ENCODE results near the gene MALL. TPM values are rescaled to one million over a fixed set of nuclear protein-coding genes. Genes with fewer than 3 reads are reported as not detected.
"Not testable (repeated sequence)": the region's sequence is repeated elsewhere in the genome, so short reads cannot be mapped to it uniquely, and the experiment has no call there.

Gene MALL
- total and polyA plus RNA-seq, 9 of the 15 experiments (the other 6 are each of a cell fraction or from before 2014, with no cell fraction given), result 0.24 TPM; not detected in 8

- TF ChIP-seq, protein P1, sequence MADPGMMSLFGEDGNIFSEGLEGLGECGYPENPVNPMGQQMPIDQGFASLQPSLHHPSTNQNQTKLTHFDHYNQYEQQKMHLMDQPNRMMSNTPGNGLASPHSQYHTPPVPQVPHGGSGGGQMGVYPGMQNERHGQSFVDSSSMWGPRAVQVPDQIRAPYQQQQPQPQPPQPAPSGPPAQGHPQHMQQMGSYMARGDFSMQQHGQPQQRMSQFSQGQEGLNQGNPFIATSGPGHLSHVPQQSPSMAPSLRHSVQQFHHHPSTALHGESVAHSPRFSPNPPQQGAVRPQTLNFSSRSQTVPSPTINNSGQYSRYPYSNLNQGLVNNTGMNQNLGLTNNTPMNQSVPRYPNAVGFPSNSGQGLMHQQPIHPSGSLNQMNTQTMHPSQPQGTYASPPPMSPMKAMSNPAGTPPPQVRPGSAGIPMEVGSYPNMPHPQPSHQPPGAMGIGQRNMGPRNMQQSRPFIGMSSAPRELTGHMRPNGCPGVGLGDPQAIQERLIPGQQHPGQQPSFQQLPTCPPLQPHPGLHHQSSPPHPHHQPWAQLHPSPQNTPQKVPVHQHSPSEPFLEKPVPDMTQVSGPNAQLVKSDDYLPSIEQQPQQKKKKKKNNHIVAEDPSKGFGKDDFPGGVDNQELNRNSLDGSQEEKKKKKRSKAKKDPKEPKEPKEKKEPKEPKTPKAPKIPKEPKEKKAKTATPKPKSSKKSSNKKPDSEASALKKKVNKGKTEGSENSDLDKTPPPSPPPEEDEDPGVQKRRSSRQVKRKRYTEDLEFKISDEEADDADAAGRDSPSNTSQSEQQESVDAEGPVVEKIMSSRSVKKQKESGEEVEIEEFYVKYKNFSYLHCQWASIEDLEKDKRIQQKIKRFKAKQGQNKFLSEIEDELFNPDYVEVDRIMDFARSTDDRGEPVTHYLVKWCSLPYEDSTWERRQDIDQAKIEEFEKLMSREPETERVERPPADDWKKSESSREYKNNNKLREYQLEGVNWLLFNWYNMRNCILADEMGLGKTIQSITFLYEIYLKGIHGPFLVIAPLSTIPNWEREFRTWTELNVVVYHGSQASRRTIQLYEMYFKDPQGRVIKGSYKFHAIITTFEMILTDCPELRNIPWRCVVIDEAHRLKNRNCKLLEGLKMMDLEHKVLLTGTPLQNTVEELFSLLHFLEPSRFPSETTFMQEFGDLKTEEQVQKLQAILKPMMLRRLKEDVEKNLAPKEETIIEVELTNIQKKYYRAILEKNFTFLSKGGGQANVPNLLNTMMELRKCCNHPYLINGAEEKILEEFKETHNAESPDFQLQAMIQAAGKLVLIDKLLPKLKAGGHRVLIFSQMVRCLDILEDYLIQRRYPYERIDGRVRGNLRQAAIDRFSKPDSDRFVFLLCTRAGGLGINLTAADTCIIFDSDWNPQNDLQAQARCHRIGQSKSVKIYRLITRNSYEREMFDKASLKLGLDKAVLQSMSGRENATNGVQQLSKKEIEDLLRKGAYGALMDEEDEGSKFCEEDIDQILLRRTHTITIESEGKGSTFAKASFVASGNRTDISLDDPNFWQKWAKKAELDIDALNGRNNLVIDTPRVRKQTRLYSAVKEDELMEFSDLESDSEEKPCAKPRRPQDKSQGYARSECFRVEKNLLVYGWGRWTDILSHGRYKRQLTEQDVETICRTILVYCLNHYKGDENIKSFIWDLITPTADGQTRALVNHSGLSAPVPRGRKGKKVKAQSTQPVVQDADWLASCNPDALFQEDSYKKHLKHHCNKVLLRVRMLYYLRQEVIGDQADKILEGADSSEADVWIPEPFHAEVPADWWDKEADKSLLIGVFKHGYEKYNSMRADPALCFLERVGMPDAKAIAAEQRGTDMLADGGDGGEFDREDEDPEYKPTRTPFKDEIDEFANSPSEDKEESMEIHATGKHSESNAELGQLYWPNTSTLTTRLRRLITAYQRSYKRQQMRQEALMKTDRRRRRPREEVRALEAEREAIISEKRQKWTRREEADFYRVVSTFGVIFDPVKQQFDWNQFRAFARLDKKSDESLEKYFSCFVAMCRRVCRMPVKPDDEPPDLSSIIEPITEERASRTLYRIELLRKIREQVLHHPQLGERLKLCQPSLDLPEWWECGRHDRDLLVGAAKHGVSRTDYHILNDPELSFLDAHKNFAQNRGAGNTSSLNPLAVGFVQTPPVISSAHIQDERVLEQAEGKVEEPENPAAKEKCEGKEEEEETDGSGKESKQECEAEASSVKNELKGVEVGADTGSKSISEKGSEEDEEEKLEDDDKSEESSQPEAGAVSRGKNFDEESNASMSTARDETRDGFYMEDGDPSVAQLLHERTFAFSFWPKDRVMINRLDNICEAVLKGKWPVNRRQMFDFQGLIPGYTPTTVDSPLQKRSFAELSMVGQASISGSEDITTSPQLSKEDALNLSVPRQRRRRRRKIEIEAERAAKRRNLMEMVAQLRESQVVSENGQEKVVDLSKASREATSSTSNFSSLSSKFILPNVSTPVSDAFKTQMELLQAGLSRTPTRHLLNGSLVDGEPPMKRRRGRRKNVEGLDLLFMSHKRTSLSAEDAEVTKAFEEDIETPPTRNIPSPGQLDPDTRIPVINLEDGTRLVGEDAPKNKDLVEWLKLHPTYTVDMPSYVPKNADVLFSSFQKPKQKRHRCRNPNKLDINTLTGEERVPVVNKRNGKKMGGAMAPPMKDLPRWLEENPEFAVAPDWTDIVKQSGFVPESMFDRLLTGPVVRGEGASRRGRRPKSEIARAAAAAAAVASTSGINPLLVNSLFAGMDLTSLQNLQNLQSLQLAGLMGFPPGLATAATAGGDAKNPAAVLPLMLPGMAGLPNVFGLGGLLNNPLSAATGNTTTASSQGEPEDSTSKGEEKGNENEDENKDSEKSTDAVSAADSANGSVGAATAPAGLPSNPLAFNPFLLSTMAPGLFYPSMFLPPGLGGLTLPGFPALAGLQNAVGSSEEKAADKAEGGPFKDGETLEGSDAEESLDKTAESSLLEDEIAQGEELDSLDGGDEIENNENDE (IDR thresholded peaks at IDR 0.05; ENCODE audit: low read depth, low read length), result no peak
- no peak for TF ChIP-seq SNAPC5 (CRISPR knock-in tag; IDR thresholded peaks at IDR 0.05)
Measured at GRCh38 chr2:110113961-110114591, 1.5 kb downstream of the MALL start (continued).

GRCh38 chr2:110108291-110108690, 7.3 kb downstream of the MALL start:
- not testable (repeated sequence) for H3K9ac ChIP-seq (ENCODE audit: insufficient read depth in 1 of 2, low read depth in 2 of 2, low read length in 2 of 2)

More at GRCh38 chr2:110108291-110108690, 7.3 kb downstream of the MALL start:
- ATAC-seq; H3K79me2 ChIP-seq (ENCODE audit: control insufficient read depth, insufficient read depth, low read length); H3K4me2 ChIP-seq (ENCODE audit: insufficient read depth, low read length); FAIRE-seq; BruUV-seq (replicated peaks); in situ Hi-C loops (cut with MboI); H3K27ac ChIP-seq (ENCODE audit: extremely low read depth, low read depth, low read length); H3K4me1 ChIP-seq (replicated peaks in 1 of 2; ENCODE audit: control insufficient read depth in 2 of 2, insufficient read depth in 2 of 2, low read length in 2 of 2); H4K20me1 ChIP-seq (replicated peaks; ENCODE audit: control insufficient read depth, insufficient read depth, low read length); H3K9me1 ChIP-seq (ENCODE audit: control insufficient read depth, insufficient read depth, low read length); H2AFZ ChIP-seq (ENCODE audit: low read depth, low read length); H3K36me3 ChIP-seq (ENCODE audit: control insufficient read depth, insufficient read depth, low read length); DNase-seq (ENCODE audit: extremely low read depth in 1 of 4, low spot score in 3 of 4); H3K9me3 ChIP-seq (replicated peaks; ENCODE audit: control insufficient read depth, insufficient read depth, low read depth, low read length); CTCF ChIA-PET (ENCODE audit: low intra/inter-chr PET ratio); H3K27me3 ChIP-seq (ENCODE audit: control insufficient read depth in 2 of 2, insufficient read depth in 2 of 2, low read length in 2 of 2); intact Hi-C loops (cut with micrococcal nuclease); POLR2A ChIA-PET; H3K4me3 ChIP-seq: not testable (repeated sequence)
- 0% methylated on average over 2 of the region's 2 CpGs for WGBS (ENCODE audit: insufficient coverage, low coverage, missing lambda C conversion rate)
